Kidney epithelial cell (primary cell): Measurements from ENCODE around the gene EPHB1. TPM values are rescaled to one million over a fixed set of nuclear protein-coding genes. Genes with fewer than 3 reads are reported as not detected.

Source experiments
- DNase-seq: peaks from one replicate; pipeline ENCODE4 v3.0.0-alpha.2; 2010; ENCODE audit warnings: low read depth
- H3K27me3 ChIP-seq: 2 replicates; pipeline ENCODE4 v1.6.0; 2011; ENCODE audit warnings: low read length; ENCODE audit not compliant: control insufficient read depth, insufficient read depth
- H3K36me3 ChIP-seq: 2 replicates; pipeline ENCODE4 v1.5.1; 2011; ENCODE audit warnings: low read length; ENCODE audit not compliant: control insufficient read depth, insufficient read depth
- H3K4me3 ChIP-seq: 2 replicates; pipeline ENCODE4 v1.5.1; 2011; ENCODE audit warnings: low read depth, mild to moderate bottlenecking, control low read depth, low read length
- CTCF ChIP-seq: IDR thresholded peaks from 2 replicates; pipeline ENCODE4 v1.5.1; 2011; ENCODE audit warnings: mild to moderate bottlenecking, moderate library complexity, low read length, control low read depth, inconsistent platforms; ENCODE audit not compliant: insufficient read depth, poor library complexity, severe bottlenecking
- total RNA-seq: library from RNA; depleted of rRNA; stranded (reverse); fragments of >200 nt; gene quantifications from 2 replicates; pipeline ENCODE4 v1.2.3, GENCODE V29; 2015

EPHB1 gene
- total RNA-seq, 1 donor from 2014 or later: 10.8 TPM

DNA sequence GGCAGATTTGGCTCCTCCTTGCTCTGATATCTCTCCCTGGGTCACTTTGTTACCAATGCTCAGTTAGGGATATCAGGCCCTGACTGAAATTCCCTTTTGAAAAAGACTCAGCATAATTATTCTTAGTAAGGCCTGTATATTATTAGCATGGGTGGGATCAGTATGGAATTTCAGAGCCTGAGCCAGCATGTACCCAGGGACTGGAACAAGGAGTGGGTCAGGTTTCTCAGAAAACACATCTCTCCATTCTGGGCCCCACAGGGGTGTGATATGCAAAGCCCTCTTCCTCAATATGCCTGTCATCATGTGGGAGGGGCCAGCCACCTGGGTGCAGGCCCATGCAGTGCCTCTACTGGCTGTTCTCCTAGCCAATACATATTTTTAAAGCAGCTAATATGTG is 423.2 kb downstream of the EPHB1 start:
- no peaks in the 10 kb centered on the region for H3K27me3 ChIP-seq
- DNase-seq: no peak
- H3K4me3 ChIP-seq: no peak overlapping the region
- H3K36me3 ChIP-seq: no peaks in the 10 kb centered on the region
- no peak for TF ChIP-seq CTCF

DNA sequence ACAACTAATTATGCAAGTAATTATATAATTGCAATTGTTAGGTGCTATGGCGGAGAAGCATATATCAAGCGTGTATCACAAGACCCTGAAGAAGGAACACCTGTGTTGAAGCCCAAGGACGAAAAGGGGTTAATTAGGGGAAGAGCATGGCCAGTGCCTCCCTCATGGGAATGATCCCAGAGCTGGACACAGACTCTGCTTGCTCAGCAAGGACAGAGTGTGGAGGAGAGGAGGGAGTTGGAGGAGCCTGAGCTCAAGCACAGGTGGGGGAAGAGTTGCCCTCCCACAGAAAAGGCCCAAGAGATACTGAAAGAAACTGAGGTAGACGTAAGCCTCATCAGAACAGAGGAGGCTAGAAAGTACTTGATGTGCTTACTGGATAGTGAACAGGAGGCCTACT is 423.7 kb downstream of the EPHB1 start:
- DNase-seq: no peak
- Histone ChIP-seq H3K36me3 (no peaks in the 10 kb centered on the region), H3K27me3 (no peaks in the 10 kb centered on the region), H3K4me3 (no peak overlapping the region)
- TF ChIP-seq CTCF: no peak

GRCh38 chr3:135224815-135225362 is 429.8 kb downstream of the EPHB1 start:
- Histone ChIP-seq H3K27me3 (no peaks in the 10 kb centered on the region), H3K4me3 (no peak overlapping the region), H3K36me3 (no peaks in the 10 kb centered on the region)
- DNase-seq: no peak
- TF ChIP-seq CTCF: no peak

DNA sequence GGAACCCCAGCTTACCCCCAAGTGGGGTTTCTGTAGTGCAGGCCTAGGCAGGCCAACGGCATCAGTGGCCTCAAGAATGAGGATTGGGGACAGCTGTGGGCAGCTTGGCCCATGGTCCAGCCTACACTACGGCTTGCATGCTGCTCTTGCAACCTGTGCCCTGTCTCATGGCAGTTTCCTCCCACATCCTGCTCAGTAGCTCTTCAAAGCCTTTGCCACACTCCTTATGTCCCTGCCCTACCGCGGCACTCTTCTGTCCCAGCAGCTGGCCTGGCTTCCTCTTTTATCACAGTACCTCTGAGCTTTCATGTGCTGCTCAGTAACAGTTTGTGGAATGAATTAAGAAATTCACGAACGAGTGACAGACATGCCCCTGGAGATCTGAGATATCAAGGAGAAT is 431.0 kb downstream of the EPHB1 start:
- no peaks in the 10 kb centered on the region for H3K27me3 ChIP-seq
- no peak for TF ChIP-seq CTCF
- no peak overlapping the region for H3K4me3 ChIP-seq
- H3K36me3 ChIP-seq: no peaks in the 10 kb centered on the region
- DNase-seq: no peak

DNA sequence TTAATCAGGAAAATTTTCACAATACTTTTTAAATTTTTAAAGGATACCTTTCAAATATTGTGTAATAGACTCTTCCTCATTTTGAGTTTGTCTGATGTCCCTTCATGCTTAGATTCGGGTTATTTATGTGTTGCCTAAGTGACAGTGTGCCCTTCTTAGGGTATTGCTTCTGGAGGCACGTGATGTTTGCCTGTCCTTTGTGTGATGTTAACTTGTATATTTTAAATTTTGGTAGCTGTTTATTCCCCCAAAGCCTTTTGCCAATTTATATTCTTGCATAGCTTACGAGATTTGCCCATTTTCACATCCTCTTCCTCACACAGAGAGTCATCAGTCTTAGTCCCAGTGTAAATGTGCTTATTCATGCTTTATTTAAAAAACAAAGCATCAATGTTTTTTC is 433.1 kb downstream of the EPHB1 start:
- Histone ChIP-seq H3K27me3 (no peaks in the 10 kb centered on the region), H3K4me3 (no peak overlapping the region), H3K36me3 (no peaks in the 10 kb centered on the region)
- DNase-seq: no peak
- TF ChIP-seq CTCF: no peak

DNA sequence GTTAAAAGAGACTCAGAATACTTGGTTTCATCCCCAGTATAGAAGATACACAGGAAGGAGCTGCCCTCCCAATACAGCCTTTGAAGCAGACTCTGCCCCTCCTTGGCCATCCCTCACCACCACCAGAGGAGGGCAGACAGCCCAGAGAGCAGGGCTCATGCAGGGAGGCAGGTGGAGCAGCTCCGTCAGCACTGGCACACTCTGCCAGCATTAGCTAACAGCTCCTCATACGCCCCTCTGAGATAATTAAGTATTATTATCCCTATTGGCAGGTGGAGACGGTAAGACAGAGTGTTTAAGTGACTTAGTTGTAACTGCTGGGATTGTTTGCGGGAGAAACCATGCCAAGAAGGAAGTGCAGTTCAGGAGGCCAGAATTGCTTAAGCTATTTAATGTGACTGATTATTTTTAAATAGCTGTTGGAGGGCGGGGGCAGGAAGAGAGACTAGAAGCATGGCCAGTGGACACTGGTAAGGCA is 434.0 kb downstream of the EPHB1 start:
- no peaks in the 10 kb centered on the region for H3K27me3 ChIP-seq
- no peak for DNase-seq
- no peak overlapping the region for H3K4me3 ChIP-seq
- H3K36me3 ChIP-seq: no peaks in the 10 kb centered on the region
- TF ChIP-seq CTCF: no peak
